ENCODE measurements around the gene PRKG1. TPM values are rescaled to one million over a fixed set of nuclear protein-coding genes. Genes with fewer than 3 reads are reported as not detected.

PRKG1 gene
- total and polyA plus RNA-seq, 2 of the 4 experiments (the other 2 are of a cell fraction), result 3.5 to 18.3 TPM

DNA sequence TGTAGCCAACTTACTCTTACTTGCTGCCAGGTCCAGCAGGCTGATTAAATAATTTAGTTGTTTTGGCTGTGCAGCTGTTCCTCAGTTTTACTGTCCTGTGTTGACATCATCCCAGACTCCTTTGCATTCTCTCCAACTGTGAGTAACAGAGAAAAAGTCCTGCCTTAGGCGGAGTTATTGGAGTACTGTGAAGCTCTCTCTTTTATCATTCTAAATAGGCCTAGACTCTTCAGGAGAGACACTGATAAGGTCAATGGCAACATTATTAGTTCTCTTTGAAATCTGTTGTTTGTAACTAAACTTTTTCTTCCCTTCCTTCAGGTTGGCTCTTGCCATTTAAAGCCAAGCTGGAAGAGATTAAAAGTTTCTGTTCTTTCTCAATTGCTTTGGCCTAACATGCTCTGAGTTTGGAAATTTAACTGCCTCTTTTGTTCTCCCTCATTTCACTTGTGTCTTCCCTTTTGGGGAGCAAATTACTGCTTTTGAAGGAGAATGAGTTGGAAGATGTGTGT is 840.8 kb downstream of the PRKG1 start:
- Histone ChIP-seq H3K23ac (ENCODE audit: low read depth, low read length) (no peak overlapping the region), H3K4me1 (ENCODE audit: control insufficient read depth, insufficient read depth, low read length) (no peaks in the 10 kb centered on the region; the same call in 1 of the 2 replicates), H2BK5ac (ENCODE audit: low read depth, low read length, poor library complexity, severe bottlenecking) (no peak overlapping the region), H3K9ac (ENCODE audit: low read depth, low read length) (no peak overlapping the region), H4K5ac (ENCODE audit: low read depth, low read length) (no peak overlapping the region), H3K56ac (ENCODE audit: extremely low read depth, insufficient read depth, low read length) (no peak overlapping the region), H4K8ac (ENCODE audit: low read depth in 2 of 2, low read length in 2 of 2) (no peak overlapping the region), H3K27me3 (ENCODE audit: control insufficient read depth, insufficient read depth, low read length) (no peaks in the 10 kb centered on the region), H3K27ac (ENCODE audit: insufficient read depth, low read length) (no peak overlapping the region), H3K36me3 (ENCODE audit: control insufficient read depth, insufficient read depth, low read length) (no peaks in the 10 kb centered on the region), H2BK120ac (ENCODE audit: low read depth, low read length) (no peak overlapping the region), H2BK20ac (ENCODE audit: low read depth, low read length) (no peak overlapping the region), H3K9me1 (ENCODE audit: insufficient read depth, low read length) (no peaks in the 10 kb centered on the region), H3K18ac (ENCODE audit: low read depth, low read length) (no peak overlapping the region), H3K14ac (replicated peaks; ENCODE audit: low read depth, low read length) (no peak overlapping the region), H3K4ac (ENCODE audit: low read depth, low read length) (no peak overlapping the region), H3K79me1 (ENCODE audit: low read depth in 1 of 2, low read length in 2 of 2) (no peaks in the 10 kb centered on the region), H3K4me3 (ENCODE audit: insufficient read depth, low read depth, low read length) (no peak overlapping the region), H4K20me1 (ENCODE audit: insufficient read depth, low read length) (no peaks in the 10 kb centered on the region), H3K4me2 (ENCODE audit: low read depth, low read length) (no peak overlapping the region), H2BK15ac (ENCODE audit: low read depth, low read length) (no peak overlapping the region), H4K91ac (ENCODE audit: insufficient read depth, low read depth, low read length) (no peak overlapping the region), H3K9me3 (ENCODE audit: control insufficient read depth, insufficient read depth, low read length) (no peaks in the 10 kb centered on the region), H2AK9ac (replicated peaks; ENCODE audit: low read depth, low read length, poor library complexity) (no peak overlapping the region), H2AFZ (replicated peaks; ENCODE audit: low read length, poor library complexity) (no peak overlapping the region), H2AK5ac (ENCODE audit: low read depth, low read length) (no peak overlapping the region)
- CTCF ChIA-PET, result no interaction called here
- ATAC-seq (ENCODE audit: low read depth) (0 out of 2 replicates have a peak, but pooled peaks have one; percentile 14), DNase-seq (no peak)
- POLR2A ChIA-PET (ENCODE audit: unreplicated experiment), result no interaction called here
- no TSS peak for BruUV-seq (replicated peaks)
- TF ChIP-seq NFE2L2 (IDR thresholded peaks at IDR 0.05; ENCODE audit: low read depth, low read length) (no peak), MAFK (IDR thresholded peaks at IDR 0.05; ENCODE audit: low read depth, low read length) (no peak)
- dilution Hi-C loops (cut with HindIII; ENCODE audit: low sequenced_read_pairs, unreplicated experiment), result no loop called here
- intact Hi-C loops (cut with micrococcal nuclease), result no loop called here
- no CpG with 5 or more reads among the region's 1 CpG for WGBS, 2 experiments (ENCODE audit: extremely low coverage in 2 of 2, insufficient read length in 1 of 2)
- in situ Hi-C loops (cut with MboI; ENCODE audit: low sequenced_read_pairs), result no loop called here
